Omental fat pad (tissue), 4 donors: ENCODE results near the gene PHF2. TPM values are rescaled to one million over a fixed set of nuclear protein-coding genes. Genes with fewer than 3 reads are reported as not detected.

ENCODE experiments used
- ATAC-seq: fragments of 150-250 bp; one replicate; pipeline ENCODE4 v1.9.1; 2016; ENCODE audit warnings: mild to moderate bottlenecking, moderate library complexity; ENCODE audit not compliant: low FRiP score
- DNase-seq: peaks from one replicate; pipeline ENCODE4 v3.0.0-alpha.2; 2019; ENCODE audit warnings: low spot score
- CTCF ChIP-seq, 3 donors: fragments of 450-650 bp; IDR thresholded peaks; one replicate each; pipeline ENCODE4 v1.5.1; 2016 to 2017; ENCODE audit warnings: antibody characterized with exemption in 3 of 3, mild to moderate bottlenecking in 3 of 3, moderate library complexity in 2 of 3
- total RNA-seq, 4 donors: library from RNA; depleted of rRNA; stranded (reverse); fragments of >200 nt; gene quantifications; one replicate each; pipeline ENCODE4 v1.1.0, GENCODE V29; 2016

The PHF2 gene
- total RNA-seq, 4 donors from 2014 or later = 15.8 to 24.5 (median 20.4) TPM

GRCh38 chr9:93635186-93636107 lies 59.1 kb downstream of the PHF2 start:
- TF ChIP-seq CTCF (IDR thresholded peaks at IDR 0.05) = no peak
- DNase-seq = no peak
- no peak for ATAC-seq

GRCh38 chr9:93636172-93636661 lies 59.8 kb downstream of the PHF2 start:
- no peak for TF ChIP-seq CTCF (IDR thresholded peaks at IDR 0.05)
- DNase-seq = no peak
- no peak for ATAC-seq

- ATAC-seq (no peak), DNase-seq (no peak)
- TF ChIP-seq CTCF (IDR thresholded peaks at IDR 0.05) = no peak
Observed at GRCh38 chr9:93636667-93637066, 60.3 kb downstream of the PHF2 start.

- no peak for TF ChIP-seq CTCF (IDR thresholded peaks at IDR 0.05)
- DNase-seq = no peak
- ATAC-seq = no peak
Observed at GRCh38 chr9:93637886-93638285, 61.5 kb downstream of the PHF2 start.

- ATAC-seq (no peak), DNase-seq (no peak)
- no peak for TF ChIP-seq CTCF (IDR thresholded peaks at IDR 0.05)
Observed at GRCh38 chr9:93640027-93640426, 63.6 kb downstream of the PHF2 start.

GRCh38 chr9:93642961-93643360 lies 66.6 kb downstream of the PHF2 start:
- no peak for DNase-seq
- TF ChIP-seq CTCF (IDR thresholded peaks at IDR 0.05) = no peak
- no peak for ATAC-seq
